HG02938 (cell line): ENCODE data around the gene MIDN.

Experiments used
- ATAC-seq: cut with Tn5 transposase; IDR thresholded peaks from one replicate; pipeline ENCODE4 v1.9.1; 2021; ENCODE audit warnings: mild to moderate bottlenecking, moderate library complexity; ENCODE audit not compliant: unreplicated experiment

MIDN gene

GRCh38 chr19:1278713-1279660, 30.6 kb downstream of the MIDN start:
- ATAC-seq = no peak

- no peak for ATAC-seq
These were observed 31.5 kb downstream of the MIDN start for GRCh38 chr19:1279782-1280341.

GRCh38 chr19:1280636-1281568, 32.5 kb downstream of the MIDN start:
- no peak for ATAC-seq

GRCh38 chr19:1281569-1282287, 33.3 kb downstream of the MIDN start:
- ATAC-seq = no peak

- no peak for ATAC-seq
These were observed 34.3 kb downstream of the MIDN start for GRCh38 chr19:1282588-1283206.

- no peak for ATAC-seq
These were observed 35.0 kb downstream of the MIDN start for GRCh38 chr19:1283207-1283916.

GRCh38 chr19:1283917-1284292, 35.5 kb downstream of the MIDN start:
- ATAC-seq = no peak

GRCh38 chr19:1284293-1284978, 36.1 kb downstream of the MIDN start:
- ATAC-seq = no peak

- no peak for ATAC-seq
These were observed 36.8 kb downstream of the MIDN start for GRCh38 chr19:1284979-1285736.

- ATAC-seq = no peak
These were observed 37.5 kb downstream of the MIDN start, which contains the start of gene EFNA2 for GRCh38 chr19:1285737-1286360. Gene EFNA2 (plus strand): TSS chr19:1285873. CDS start chr19:1286169, 296 bp downstream.

- no peak for ATAC-seq
These were observed 38.3 kb downstream of the MIDN start for GRCh38 chr19:1286487-1287353.

- no peak for ATAC-seq
These were observed 39.2 kb downstream of the MIDN start for GRCh38 chr19:1287354-1288225.

- ATAC-seq = no peak
These were observed 39.8 kb downstream of the MIDN start for GRCh38 chr19:1288226-1288612.

GRCh38 chr19:1288833-1289685, 40.7 kb downstream of the MIDN start:
- ATAC-seq = no peak

GRCh38 chr19:1289686-1290025, 41.3 kb downstream of the MIDN start:
- no peak for ATAC-seq
